ENCODE measurements around the gene NEUROD2.

The NEUROD2 gene

DNA sequence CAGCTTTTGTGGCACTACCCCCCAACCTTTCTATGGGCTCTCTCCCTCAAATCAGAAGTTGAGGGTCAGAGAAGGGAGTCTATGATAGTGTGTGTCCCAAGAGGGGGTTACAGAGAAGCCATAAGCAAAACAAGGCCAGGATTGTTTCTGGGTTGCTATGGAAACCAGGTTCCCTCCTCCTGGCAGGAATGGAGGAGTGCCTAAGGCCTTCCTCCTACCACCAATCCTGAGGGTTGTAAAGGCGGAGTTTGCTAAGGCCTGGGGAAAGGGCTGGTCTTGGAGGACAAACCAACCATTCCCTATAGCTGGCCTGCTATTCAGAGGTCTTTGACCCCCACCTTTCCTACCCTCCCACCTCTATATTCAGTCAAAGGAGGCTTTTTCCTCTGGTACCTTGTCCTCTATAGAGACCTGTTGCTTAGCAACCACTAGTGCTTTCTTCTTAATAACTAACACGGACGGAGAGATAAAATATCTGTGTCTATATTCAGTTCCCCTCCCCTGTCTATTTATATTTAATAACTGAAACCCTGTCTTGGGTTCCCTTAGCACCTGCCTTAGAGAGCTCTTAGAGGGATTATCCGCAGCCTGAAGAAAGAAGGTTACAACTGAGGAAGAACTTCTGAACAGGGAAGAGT is 43.4 kb downstream of the NEUROD2 start:
- Histone ChIP-seq H3K9me3 (no peaks in the 10 kb centered on the region), H3K36me3 (peaks cover 95% of the 10 kb centered on the region), H3K4me3 (ENCODE audit: low read depth in 1 of 2, low read length in 1 of 2) (no peak overlapping the region), H3K4me1 (ENCODE audit: control insufficient read depth in 1 of 2, insufficient read depth in 1 of 2, low read depth in 1 of 2, low read length in 1 of 2) (peaks cover 0 to 3% of the 10 kb centered on the region in 2 experiments), H3K27me3 (no peaks in the 10 kb centered on the region), H3K27ac (no peak overlapping the region)
- TF ChIP-seq, protein P1, sequence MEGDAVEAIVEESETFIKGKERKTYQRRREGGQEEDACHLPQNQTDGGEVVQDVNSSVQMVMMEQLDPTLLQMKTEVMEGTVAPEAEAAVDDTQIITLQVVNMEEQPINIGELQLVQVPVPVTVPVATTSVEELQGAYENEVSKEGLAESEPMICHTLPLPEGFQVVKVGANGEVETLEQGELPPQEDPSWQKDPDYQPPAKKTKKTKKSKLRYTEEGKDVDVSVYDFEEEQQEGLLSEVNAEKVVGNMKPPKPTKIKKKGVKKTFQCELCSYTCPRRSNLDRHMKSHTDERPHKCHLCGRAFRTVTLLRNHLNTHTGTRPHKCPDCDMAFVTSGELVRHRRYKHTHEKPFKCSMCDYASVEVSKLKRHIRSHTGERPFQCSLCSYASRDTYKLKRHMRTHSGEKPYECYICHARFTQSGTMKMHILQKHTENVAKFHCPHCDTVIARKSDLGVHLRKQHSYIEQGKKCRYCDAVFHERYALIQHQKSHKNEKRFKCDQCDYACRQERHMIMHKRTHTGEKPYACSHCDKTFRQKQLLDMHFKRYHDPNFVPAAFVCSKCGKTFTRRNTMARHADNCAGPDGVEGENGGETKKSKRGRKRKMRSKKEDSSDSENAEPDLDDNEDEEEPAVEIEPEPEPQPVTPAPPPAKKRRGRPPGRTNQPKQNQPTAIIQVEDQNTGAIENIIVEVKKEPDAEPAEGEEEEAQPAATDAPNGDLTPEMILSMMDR (IDR thresholded peaks at IDR 0.05), result no peak

DNA sequence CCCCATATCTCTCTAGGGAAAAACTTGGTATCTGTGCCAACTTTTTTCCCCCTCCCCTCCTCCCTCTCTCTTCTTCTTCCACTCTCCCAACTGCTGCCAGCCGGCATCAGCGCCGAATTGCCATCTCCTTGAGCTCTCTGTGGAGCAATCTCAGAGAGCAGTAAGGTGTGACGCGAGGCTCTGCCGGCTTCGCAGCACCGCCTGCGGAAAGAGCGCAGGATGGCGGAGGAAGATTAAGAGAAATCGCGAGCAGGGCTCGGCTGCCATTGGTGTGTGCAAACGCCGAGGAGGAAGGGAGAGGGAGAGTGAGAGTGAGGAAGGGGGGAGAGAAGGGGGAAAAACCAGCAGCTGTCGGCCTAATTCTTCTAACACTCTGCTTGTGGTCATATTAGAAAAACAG is 44.2 kb downstream of the NEUROD2 start:
- no peaks in the 10 kb centered on the region for H3K27me3 ChIP-seq
- TF ChIP-seq, protein P1 (IDR thresholded peaks at IDR 0.05), result no peak
- H3K9me3 ChIP-seq, result no peaks in the 10 kb centered on the region
- H3K4me3 ChIP-seq (ENCODE audit: low read depth in 1 of 2, low read length in 1 of 2), result no peak overlapping the region
- no peaks in the 10 kb centered on the region for H3K4me1 ChIP-seq (ENCODE audit: control insufficient read depth in 1 of 2, insufficient read depth in 1 of 2, low read depth in 1 of 2, low read length in 1 of 2)
- peaks cover 95% of the 10 kb centered on the region for H3K36me3 ChIP-seq
- no peak overlapping the region for H3K27ac ChIP-seq

DNA sequence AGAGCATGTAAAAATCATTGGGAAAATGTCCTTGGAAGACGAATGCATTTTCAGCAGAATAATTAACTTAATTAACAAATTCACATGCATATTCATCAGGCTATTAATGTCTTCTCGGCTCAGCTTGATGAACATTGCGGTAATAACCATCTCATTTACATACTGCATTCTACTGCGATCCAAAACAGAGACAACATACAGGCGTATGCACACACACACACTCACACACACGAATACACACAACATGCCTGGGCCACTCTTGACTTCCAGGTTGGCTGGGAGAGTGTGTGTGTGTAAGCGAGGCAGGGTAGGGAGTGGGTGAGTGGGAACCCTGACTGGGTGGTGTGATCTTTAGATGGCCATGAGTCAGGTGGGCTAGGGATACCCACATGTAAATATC is 44.7 kb downstream of the NEUROD2 start:
- Histone ChIP-seq H3K36me3 (peaks cover 95% of the 10 kb centered on the region), H3K4me3 (ENCODE audit: low read depth in 1 of 2, low read length in 1 of 2) (no peak overlapping the region)

DNA sequence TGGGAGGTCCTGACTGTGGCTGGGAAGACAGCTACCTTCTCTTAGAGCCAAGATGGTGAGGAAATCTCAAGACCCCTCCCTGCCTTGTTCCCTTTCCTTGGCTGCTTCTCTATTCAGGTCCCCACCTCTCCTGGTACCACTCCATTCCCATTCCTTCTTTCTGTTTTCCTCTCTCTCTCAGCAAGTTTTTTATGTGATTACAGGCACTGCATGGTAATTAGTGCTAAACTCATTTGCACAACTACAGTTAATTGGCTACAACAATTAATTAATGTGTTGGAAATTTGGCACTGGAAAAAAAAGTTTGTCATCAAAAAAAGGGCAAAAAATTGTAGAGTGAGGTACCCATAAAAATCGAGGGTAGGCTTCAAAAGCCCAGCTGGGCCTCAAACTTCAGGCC is 45.3 kb downstream of the NEUROD2 start:
- no peaks in the 10 kb centered on the region for H3K4me1 ChIP-seq (ENCODE audit: control insufficient read depth in 1 of 2, insufficient read depth in 1 of 2, low read depth in 1 of 2, low read length in 1 of 2)
- peaks cover 95% of the 10 kb centered on the region for H3K36me3 ChIP-seq
- H3K9me3 ChIP-seq, result no peaks in the 10 kb centered on the region
- no peaks in the 10 kb centered on the region for H3K27me3 ChIP-seq
- TF ChIP-seq, protein P1 (IDR thresholded peaks at IDR 0.05), result no peak
- H3K4me3 ChIP-seq (ENCODE audit: low read depth in 1 of 2, low read length in 1 of 2), result no peak overlapping the region
- H3K27ac ChIP-seq, result no peak overlapping the region

More for the DNA sequence above, 44.7 kb downstream of the NEUROD2 start:
- no peaks in the 10 kb centered on the region for H3K9me3 ChIP-seq
- TF ChIP-seq, protein P1 (IDR thresholded peaks at IDR 0.05), result no peak
- H3K27ac ChIP-seq, result no peak overlapping the region
- no peaks in the 10 kb centered on the region for H3K27me3 ChIP-seq
- no peaks in the 10 kb centered on the region for H3K4me1 ChIP-seq (ENCODE audit: control insufficient read depth in 1 of 2, insufficient read depth in 1 of 2, low read depth in 1 of 2, low read length in 1 of 2)

DNA sequence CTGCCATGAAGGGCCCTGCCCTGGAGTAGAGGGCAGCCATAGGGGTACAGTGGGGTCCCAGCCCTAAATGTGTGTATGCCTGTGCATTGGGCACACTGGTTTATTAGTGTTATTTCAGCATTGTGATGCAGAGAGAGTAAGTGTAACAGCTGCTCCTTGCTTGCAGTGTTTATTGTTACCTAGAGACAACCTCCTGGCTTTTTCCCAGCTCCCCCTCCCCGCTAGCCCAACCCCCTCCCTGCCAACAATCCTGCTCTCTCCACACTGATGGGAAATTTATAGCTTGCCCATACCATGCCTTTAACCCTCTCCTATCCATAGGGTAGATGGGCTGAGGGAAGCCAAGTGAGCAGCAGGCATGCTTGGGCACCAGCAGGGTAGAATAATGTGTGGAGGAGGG is 51.3 kb downstream of the NEUROD2 start:
- Histone ChIP-seq H3K36me3 (peaks cover 97% of the 10 kb centered on the region), H3K4me3 (ENCODE audit: low read depth in 1 of 2, low read length in 1 of 2) (no peak overlapping the region), H3K9me3 (no peaks in the 10 kb centered on the region), H3K27me3 (no peaks in the 10 kb centered on the region), H3K27ac (no peak overlapping the region), H3K4me1 (ENCODE audit: control insufficient read depth in 1 of 2, insufficient read depth in 1 of 2, low read depth in 1 of 2, low read length in 1 of 2) (no peaks in the 10 kb centered on the region)
- TF ChIP-seq, protein P1 (IDR thresholded peaks at IDR 0.05), result no peak

All from neutrophil (primary cell).